Thyroid gland (tissue), 4 donors: ENCODE data around the gene TRIM36. TPM values are rescaled to one million over a fixed set of nuclear protein-coding genes. Genes with fewer than 3 reads are reported as not detected.
A peak's percentile ranks its signal among the peaks of the same experiment; 100 is the strongest.

ENCODE experiments used
- DNase-seq, 2 donors: peaks; one replicate each; pipeline ENCODE4 v3.0.0-alpha.2; 2019
- H3K27ac ChIP-seq, 3 donors: fragments of 200-600 bp; sonication (generic); 1 replicate in 2 of 3; 2 replicates in 1 of 3; pipeline ENCODE4 v1.5.1; 2016 to 2019; ENCODE audit warnings: mild to moderate bottlenecking in 1 of 3, moderate library complexity in 1 of 3
- H3K27me3 ChIP-seq: fragments of 200-600 bp; sonication (generic); one replicate; pipeline ENCODE4 v1.5.1; 2019
- H3K36me3 ChIP-seq, 2 donors: fragments of 200-600 bp; sonication (generic); one replicate each; pipeline ENCODE4 v1.5.1; 2016 to 2019
- H3K4me1 ChIP-seq, 2 donors: fragments of 200-600 bp; sonication (generic); one replicate each; pipeline ENCODE4 v1.5.1; 2017 to 2019
- H3K4me3 ChIP-seq, 3 donors: fragments of 200-600 bp; sonication (generic); replicated peaks in 1 of 3; 1 replicate in 2 of 3; 2 replicates in 1 of 3; pipeline ENCODE4 v1.5.1; 2016; ENCODE audit warnings: mild to moderate bottlenecking in 1 of 3
- H3K9me3 ChIP-seq: fragments of 200-600 bp; sonication (generic); one replicate; pipeline ENCODE4 v1.5.1; 2017
- POLR2A ChIP-seq, 2 donors: fragments of 450-650 bp; IDR thresholded peaks; one replicate each; pipeline ENCODE4 v1.6.1; 2017; ENCODE audit warnings: antibody characterized with exemption in 2 of 2, mild to moderate bottlenecking in 2 of 2, moderate library complexity in 1 of 2
- WGBS, 2 donors: methylation state at CpG; one replicate each; pipeline ENCODE4 v1.1.5; 2017; 5-methylcytosine and 5-hydroxymethylcytosine counted together
- intact Hi-C: fragments of 100-400 bp; cut with DNase I; formaldehyde crosslinking; loops from one replicate; pipeline ENCODE4 v1.15.1; 2023
- total RNA-seq, 4 donors: library from RNA; depleted of rRNA; stranded (reverse); fragments of >200 nt; gene quantifications; one replicate each; pipeline ENCODE4 v1.2.3, GENCODE V29; 2016
- TF ChIP-seq, protein P1 (sequence below), 6 experiments: fragments of 200-600 bp in 3 of 6; fragments of 450-650 bp in 3 of 6; sonication (generic) in 3 of 6; IDR thresholded peaks; one replicate each; pipeline ENCODE4 v1.5.1; 2016 to 2019; ENCODE audit warnings: antibody characterized with exemption in 6 of 6, mild to moderate bottlenecking in 2 of 6, inconsistent platforms in 1 of 6, moderate library complexity in 1 of 6

TRIM36 gene
- total RNA-seq, 4 donors from 2014 or later, result 0.22 to 3.4 (median 2.1) TPM

DNA sequence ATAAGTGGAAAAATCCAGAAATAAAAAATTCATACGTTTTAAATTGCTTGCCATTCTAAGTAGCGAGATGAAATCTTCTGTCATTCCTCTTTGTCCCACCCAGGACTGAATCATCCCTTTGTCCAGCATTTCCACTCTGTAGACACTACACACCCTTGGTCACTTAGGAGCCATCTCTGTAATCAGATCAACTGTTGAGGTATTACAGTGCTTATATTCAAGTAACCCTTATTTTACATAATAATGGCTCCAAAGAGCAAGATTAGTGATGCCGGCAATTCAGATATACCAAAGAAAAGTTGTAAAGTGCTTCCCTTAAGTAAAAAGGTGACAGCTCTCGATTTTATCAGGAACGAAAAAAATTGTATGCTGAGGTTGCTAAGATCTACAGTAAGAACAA lies 60.4 kb downstream of the TRIM36 start:
- H3K9me3 ChIP-seq, result no peaks in the 10 kb centered on the region
- 80 to 83% methylated on average over 5 of the region's 5 CpGs for WGBS, 2 donors
- no peak for DNase-seq
- TF ChIP-seq, protein P1, sequence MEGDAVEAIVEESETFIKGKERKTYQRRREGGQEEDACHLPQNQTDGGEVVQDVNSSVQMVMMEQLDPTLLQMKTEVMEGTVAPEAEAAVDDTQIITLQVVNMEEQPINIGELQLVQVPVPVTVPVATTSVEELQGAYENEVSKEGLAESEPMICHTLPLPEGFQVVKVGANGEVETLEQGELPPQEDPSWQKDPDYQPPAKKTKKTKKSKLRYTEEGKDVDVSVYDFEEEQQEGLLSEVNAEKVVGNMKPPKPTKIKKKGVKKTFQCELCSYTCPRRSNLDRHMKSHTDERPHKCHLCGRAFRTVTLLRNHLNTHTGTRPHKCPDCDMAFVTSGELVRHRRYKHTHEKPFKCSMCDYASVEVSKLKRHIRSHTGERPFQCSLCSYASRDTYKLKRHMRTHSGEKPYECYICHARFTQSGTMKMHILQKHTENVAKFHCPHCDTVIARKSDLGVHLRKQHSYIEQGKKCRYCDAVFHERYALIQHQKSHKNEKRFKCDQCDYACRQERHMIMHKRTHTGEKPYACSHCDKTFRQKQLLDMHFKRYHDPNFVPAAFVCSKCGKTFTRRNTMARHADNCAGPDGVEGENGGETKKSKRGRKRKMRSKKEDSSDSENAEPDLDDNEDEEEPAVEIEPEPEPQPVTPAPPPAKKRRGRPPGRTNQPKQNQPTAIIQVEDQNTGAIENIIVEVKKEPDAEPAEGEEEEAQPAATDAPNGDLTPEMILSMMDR (IDR thresholded peaks at IDR 0.05), result no peak
- no peak for TF ChIP-seq POLR2A (IDR thresholded peaks at IDR 0.05)
- no peaks in the 10 kb centered on the region for H3K27me3 ChIP-seq
- intact Hi-C loops, result no loop called here
- no peaks in the 10 kb centered on the region for H3K36me3 ChIP-seq
- no peaks in the 10 kb centered on the region for H3K4me1 ChIP-seq
- H3K27ac ChIP-seq, result no peak overlapping the region
- H3K4me3 ChIP-seq, result no peak overlapping the region

GRCh38 chr5:115100319-115100955 lies 69.3 kb downstream of the TRIM36 start:
- no peak for DNase-seq
- no peaks in the 10 kb centered on the region for H3K27me3 ChIP-seq
- TF ChIP-seq POLR2A (IDR thresholded peaks at IDR 0.05), result no peak
- TF ChIP-seq, protein P1 (IDR thresholded peaks at IDR 0.05), result no peak
- H3K27ac ChIP-seq, result no peak overlapping the region
- H3K4me1 ChIP-seq, result peaks cover 0 to 7% of the 10 kb centered on the region in 2 donors
- no peaks in the 10 kb centered on the region for H3K9me3 ChIP-seq
- H3K4me3 ChIP-seq, result no peak overlapping the region
- H3K36me3 ChIP-seq, result no peaks in the 10 kb centered on the region
- intact Hi-C loops, result no loop called here
- WGBS, 2 donors, result 60 to 69% methylated on average over 6 of the region's 6 CpGs

- TF ChIP-seq, protein P1 (IDR thresholded peaks at IDR 0.05), result peak in 4 of 6 experiments; percentile 24 to 53 (median 38)
- TF ChIP-seq POLR2A (IDR thresholded peaks at IDR 0.05), result no peak
- Histone ChIP-seq H3K36me3 (no peaks in the 10 kb centered on the region), H3K4me1 (peaks cover 0 to 7% of the 10 kb centered on the region in 2 donors), H3K4me3 (no peak overlapping the region), H3K27ac (no peak overlapping the region), H3K27me3 (no peaks in the 10 kb centered on the region), H3K9me3 (no peaks in the 10 kb centered on the region)
- intact Hi-C loops, result no loop called here
- peak in 1 of 2 donors; percentile 1 for DNase-seq
- WGBS, 2 donors, result 3 to 4% methylated on average over 2 of the region's 2 CpGs
Measured at GRCh38 chr5:115098041-115098702, 71.5 kb downstream of the TRIM36 start.

- H3K27ac ChIP-seq, result no peak overlapping the region
- H3K4me3 ChIP-seq, result no peak overlapping the region
- H3K36me3 ChIP-seq, result no peaks in the 10 kb centered on the region
- no peaks in the 10 kb centered on the region for H3K9me3 ChIP-seq
- intact Hi-C loops, result no loop called here
- no peak for TF ChIP-seq POLR2A (IDR thresholded peaks at IDR 0.05)
- TF ChIP-seq, protein P1 (IDR thresholded peaks at IDR 0.05), result no peak
- H3K27me3 ChIP-seq, result no peaks in the 10 kb centered on the region
- peaks cover 0 to 7% of the 10 kb centered on the region in 2 donors for H3K4me1 ChIP-seq
- 72 to 75% methylated on average over 2 of the region's 2 CpGs for WGBS, 2 donors
- DNase-seq, result no peak
Measured at GRCh38 chr5:115097236-115097635, 72.5 kb downstream of the TRIM36 start.
